DMS53 (cell line): ENCODE data around the gene LRRC7.

ENCODE experiments used
- DNase-seq: peaks from one replicate; lab custom pipeline; 2025; lab: John Stamatoyannopoulos, UW

LRRC7 gene

DNA sequence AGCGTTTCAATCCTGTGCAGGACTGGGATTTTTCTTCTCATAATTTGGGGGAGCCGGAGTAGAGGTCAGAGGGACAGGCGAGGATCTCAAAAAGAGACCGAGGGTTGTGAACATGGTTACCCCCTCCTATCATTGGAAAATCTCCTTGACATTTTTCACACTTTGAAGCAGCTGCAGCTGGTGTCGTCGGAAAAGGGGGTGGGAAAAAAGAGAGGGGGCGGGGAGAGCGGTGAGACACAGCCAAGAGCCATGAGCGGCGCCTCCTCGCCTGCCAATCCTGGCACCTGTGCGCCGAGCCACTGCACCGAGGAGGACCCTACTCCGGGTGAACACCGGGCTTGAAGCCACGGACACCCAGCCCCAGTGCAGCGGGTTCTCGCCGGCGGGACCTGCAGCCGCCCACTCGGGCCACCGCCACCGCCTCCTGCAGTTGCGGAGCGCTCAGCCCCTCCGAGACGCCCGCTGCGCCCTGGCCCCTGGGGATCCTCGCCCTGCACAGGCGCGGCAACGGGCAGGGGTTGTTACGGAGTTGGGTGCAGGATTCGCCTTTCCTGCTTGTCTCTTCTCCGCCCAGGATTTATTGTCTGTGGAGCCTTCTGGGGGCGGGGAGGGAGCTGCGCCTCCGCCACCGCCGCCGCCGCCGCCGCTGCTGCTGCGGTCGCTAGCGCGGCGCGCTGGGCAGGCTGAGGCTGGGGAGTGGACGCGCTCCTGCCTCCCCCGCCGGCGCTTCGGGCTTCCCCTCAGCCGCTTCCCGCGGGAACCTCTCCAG, at the start of gene LRRC7:
TSS of gene LRRC7 (plus strand) at position 271 of the 769 bp plus-strand sequence. CDS start 718 bp downstream, outside the sequence.
- DNase-seq = peak; percentile 94

DNA sequence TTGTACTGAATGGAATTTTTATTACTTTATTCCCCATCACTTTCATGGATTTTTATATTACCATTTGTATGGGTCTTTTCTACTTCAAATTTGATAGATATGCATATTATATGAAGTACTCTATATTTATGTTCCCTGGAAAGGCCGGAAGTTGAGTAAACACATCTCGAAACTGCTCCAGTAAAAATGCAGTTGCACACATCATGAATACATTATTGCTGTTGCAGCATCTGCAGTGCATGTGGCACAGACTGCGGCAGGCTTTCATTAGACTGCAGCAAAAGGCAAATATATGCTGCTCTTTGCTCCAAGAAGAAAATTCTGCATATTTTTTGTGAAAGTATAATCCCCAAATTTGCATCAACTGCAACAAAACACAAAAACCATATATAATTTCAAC, 48.7 kb upstream of the LRRC7 start:
- DNase-seq = no peak

DNA sequence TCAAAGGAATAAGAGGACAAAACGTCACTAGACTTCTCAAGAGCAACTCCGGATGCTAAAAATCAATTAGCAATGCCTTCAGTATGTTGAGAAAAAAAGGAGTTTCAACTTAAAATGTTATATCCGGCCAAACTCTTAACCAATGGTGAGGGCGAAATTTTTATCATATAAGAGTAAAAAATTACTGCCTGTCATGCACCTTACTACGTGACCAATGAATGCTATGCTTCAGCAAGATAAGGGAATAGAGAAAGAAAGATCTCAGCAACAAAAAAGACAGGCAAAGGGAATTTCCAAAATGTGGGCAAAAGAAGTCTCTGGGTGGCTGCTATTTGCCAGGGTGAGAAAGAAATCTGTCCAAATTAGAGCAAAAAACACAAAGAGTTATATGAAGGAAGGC, 47.4 kb upstream of the LRRC7 start:
- DNase-seq = no peak

DNA sequence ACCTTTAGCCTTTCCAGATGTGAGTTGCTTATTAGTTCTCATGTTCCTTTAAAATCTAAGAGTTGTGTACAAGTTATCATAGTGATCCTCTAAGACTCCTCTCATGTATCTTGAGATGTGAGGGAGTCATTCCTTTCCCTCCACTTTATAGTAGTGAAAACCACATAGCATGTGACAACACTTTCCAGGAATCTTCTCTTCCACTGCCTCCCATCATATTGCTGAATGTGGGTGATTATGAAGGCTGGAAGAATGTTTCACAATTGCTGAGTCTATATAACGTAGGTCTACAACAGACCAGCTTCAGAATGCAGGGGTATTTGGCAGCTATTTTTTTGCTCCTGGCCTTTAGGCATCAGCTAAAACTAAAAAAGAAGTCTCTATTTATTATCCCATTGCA, 44.7 kb upstream of the LRRC7 start:
- DNase-seq = no peak

DNA sequence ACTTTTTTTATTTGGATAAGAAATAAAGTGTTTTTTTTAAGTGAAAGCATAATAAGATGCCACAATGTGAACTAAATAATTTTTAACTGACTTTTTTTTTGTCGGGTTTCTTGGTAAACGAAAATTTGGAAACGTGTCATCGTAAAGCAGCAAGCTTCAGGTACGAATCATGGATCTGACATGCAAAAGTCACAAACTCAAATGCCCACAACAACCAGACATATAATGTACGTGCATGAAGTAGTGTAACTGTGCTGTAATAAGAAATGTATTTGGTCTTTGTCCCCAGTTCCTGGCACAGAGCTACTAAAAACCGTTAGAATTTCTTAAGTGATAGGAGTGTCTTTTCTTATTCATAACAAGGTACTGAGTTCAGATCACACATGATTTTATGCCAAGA, 44.3 kb upstream of the LRRC7 start:
- no peak for DNase-seq

DNA sequence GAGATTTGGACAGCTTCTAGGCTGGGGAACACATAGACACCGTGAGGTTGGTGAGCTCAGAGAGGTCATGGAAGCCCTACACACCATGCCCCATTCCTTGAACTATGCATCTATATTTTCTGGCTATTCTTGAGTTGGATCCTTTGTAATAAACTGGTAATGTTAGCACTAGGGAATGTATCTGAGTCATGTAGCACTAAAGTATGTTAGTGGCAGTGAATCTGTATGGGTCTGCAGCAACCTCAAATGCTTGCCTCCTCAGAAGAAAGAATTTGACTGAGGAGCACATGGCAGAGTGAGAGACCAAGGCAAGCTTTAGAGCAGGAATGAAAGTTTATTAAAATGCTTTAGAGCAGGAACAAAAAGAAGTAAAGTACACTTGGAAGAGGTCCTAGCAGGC, 43.7 kb upstream of the LRRC7 start:
- no peak for DNase-seq

DNA sequence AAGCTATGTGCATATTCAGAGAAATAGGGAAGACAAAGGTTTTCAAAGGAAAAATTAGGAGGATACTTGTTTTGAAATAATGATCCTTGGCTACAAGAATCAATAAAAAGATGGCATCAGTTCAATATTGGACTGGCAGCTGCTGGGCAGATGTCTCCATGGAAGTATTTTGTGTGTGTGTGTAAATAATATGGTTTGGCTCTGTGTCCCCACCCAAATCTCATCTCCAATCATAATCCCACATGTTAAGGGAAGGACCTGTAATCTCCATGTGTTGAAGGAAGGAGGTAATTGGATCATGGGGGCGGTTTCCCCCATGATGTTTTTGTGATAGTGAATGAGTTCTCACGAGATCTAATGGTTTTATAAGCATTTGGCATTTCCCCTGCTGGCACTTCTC, 40.4 kb upstream of the LRRC7 start:
- peak; percentile 37 for DNase-seq

DNA sequence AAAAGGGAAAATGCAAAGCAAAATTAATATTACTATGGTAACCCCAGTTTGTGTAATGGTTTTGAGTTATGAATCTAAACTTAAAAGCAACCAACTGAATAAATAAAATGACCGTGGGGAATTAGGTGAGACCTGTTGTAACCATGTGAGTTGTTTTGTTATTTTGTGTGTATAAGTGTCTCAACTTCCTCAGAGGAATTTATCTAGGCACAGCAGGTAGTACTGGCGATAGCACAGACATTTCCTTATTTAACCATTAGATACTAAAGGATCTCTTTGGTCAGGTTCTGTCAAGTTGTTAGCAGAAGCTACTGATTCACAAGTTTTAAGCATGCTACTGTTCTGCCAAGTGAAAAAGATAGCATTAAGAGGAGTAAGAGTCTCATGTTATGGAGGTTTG, 39.3 kb upstream of the LRRC7 start:
- DNase-seq = no peak

DNA sequence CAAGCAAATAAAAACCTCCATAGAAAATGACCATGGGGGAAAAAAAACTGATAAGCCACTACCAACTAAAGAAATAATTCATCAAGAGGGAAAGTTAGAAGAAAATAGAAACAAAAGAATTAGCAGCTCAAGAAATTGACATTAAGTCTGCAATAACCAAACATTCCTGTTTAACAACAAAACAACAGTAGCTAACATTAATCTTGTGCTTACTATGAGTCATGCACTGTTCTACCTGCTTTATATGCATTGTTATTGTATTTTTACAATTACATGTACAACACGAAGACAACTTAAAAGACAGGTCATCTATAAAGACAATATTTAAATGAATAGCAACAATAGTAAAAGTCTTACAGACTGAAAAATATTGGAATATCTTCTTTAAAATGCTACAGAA, 34.4 kb upstream of the LRRC7 start:
- DNase-seq = peak; percentile 22

DNA sequence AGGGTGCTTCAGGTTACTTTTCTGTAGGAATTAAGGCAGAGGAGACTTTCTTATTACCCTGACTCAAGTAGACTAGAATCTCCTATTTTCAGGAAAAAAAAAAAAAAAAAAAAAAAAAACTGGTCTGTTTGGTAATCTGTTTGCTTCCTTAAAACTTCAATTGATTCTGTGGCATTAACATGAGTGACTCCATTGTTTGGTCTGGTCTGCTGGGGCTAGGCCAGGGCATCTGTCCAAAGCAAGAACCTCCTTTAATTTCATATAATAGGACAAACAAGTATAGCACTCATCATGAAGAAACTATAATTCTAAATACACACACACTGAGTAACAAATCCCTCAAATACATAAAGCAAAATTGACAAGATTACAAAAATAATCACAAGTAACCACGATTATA, 32.9 kb upstream of the LRRC7 start:
- DNase-seq = no peak

DNA sequence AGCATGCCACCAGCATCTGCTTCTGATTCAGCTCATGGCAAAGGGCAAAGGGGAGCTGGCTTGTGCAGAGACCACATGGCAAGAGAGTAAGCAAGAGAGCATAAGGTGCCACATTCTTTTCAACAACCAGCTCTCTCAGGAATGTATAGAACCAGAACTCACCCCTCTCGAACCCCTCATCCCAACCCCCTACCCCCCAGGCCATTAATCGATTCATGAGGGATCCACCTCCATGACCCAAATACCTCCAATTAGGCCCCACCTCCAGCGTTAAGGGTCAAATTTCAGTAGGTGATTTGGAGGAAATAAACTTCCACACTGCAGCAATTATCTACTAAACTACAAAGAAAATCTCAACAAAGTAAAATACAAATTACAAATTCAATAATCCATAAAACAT, 32.2 kb upstream of the LRRC7 start:
- DNase-seq = no peak

DNA sequence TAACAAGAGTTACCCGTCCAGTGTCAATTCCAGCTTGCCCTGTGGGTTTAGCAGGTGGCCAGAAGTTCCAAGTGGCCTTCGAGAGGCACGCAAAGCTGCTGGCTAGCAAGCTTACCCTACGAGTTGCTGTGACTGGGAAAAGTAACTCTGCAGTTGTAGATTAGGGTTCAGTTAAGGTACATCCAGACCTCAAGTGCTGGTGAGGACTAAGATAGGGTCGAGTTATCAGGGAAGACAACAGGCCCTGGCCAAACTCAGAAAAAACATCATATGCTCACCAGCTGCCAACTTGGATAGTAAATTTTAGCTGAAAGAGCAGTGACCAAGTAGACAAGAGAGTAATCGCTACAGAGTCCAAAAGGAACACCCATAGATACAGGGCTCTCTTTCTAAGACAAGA, 27.7 kb upstream of the LRRC7 start:
- no peak for DNase-seq

DNA sequence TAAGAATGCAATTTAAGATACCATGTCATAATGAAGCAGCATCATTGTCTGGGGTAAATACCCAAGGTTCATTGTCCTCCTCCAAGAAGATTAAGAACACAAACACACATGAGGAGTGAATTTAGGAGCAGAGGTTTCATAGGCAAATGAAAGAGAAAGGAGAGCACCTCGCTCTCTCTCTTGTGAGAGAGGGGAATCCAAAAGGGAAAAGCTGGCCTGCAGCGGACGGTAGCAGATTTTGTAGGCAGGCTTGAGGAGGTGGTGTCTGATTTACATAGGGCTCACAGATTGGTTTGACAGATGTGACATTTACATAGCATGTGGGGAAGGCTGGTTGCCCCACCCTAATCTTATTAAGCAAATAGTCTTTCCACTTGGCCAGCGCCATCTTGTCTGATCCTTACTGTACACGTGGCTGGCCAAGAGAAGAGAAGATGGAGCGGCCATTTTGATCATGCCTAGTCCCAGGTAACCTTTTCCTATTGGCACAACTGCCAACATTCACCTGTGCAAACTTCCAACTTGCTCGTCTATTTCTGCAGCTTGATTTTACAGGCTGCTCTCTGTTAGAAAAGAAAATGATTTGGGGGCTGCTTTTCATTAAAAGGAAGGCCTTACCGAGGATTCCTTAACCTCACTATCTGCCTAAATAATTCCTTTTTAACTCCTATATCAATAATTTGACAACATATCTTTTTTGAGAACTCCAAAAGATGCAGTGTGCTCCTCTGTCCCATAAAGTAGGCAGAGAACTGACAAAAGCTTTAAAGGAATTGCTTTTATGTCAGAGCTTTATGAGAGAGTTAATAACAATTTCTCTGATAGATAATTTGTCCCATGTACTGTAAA, 16.0 kb upstream of the LRRC7 start:
- DNase-seq = no peak

DNA sequence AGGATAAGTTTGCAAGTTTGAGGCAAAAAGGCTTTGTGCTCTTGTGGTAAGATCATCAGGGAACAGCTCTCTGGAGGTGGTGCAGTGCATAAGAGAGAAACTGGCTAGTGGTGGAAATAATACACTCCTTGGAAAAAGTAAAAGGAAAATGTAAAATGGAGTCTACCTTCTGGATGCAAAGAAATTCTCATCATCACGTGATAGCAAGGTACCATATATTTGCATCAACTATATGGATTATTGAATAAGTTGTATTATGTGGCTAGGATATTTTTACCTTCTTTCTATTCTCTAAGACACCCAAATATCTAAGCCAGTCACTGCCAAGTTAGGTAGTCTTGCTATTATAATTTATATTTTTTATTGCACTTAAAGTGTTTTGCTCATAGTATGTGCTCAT, 14.0 kb upstream of the LRRC7 start:
- no peak for DNase-seq

DNA sequence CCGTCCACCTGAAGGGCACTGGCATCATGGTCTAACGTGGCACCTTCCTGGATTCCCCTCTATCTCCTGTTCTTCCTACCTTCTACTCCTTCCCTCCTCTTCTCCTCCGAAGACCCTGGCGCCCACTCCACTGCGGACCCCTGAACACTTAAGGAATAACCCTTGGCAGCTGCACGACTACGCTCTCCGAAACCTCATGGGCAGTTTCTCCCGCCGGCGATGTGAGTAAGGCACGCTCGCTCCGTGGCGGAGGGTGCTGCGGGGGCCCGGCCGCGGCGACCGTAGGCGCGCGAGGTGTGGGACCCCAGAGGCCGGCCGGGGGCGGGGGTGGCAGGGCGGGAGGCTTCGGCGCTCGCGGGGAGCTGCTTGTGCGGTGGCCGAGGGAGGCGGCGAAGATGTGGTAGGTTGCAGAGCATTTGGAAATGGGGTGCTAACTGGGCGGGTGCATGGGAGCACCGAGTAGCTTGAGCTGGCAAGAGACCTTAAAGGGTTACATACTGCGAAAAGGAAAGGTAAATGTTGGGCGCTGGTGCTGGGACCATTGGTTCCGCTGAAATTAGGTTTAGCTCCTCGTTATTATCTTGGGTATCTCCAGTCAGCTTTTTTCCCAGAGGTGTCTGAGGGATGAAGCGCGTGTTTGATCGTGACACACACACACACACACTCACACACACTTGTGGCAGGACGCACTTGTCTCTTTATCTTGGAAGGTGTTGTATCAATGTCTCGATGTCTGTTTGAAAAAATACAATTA, 876 bp downstream of the LRRC7 start:
- DNase-seq = peak; percentile 83

DNA sequence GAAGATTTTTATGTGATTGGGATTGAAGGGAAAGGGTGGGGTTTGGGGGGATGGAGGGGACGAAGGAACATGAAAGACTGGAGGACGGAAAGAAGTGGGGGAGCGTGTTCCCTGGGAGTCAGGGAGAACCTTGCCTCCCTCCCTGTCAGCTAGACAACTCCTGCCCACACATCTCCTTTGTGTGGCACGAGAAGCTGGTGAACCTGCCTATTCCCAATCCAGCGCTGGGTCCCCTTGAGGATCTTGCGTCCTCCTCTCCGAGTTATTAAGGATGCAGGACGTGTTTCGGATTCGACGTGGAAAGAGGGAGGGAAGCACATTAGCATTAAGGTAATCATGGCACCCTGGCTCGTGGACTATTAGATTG, 1.4 kb downstream of the LRRC7 start:
- peak; percentile 74 for DNase-seq

DNA sequence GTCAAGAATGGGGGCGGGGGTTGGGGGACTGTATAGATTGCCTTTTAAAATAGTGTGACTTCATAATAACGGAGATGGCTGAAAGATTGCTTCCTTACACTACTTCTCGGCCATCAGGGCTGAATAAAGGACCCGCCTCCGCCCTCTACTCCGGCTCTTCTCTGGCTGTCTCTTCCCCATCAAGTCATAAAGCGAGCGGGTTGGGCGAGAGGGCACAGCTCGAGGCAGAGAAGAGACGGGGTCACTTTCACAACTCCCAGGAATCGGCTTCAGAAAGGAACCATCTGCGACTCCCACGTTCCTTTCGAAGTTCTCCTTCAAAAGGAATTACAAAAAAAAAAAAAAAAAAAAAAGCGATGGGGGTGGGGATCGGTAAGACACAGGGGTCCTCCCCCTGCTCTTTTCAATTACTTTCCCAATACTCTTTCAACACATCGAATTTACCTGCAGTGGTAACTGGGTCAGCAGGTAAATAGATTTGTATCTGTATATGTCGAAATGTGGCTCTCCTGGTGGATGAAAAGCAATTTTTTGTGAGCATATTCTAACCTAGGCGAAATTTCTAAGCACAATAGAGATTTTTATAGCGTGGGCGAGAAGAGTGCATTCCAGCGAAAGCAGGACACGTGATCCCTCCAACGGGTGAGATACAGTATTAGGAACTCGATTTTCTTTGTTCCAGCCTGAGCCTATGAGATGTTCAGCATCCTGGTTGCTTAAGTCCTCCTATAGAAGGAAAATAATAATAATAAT, 2.0 kb downstream of the LRRC7 start:
- peak; percentile 80 for DNase-seq

DNA sequence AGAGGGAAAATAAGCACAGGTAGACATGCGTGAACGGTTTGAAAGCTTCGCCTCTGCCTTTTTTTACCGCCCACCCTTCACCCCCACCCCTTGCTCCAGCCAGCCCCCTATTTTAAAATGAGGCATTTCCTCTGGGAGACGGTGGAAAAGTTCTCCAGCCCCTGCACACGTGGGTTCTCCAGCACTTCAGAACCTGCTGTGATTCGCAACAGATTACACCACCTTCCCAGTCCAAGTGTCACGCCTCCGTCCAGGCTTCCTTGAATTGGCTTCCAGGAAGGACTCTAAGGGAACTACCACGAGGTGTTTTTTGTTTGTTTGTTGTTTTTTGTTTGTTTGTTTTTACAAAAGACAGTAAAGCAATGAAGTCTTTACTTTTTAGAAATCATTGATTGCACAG, 2.6 kb downstream of the LRRC7 start:
- peak; percentile 79 for DNase-seq

DNA sequence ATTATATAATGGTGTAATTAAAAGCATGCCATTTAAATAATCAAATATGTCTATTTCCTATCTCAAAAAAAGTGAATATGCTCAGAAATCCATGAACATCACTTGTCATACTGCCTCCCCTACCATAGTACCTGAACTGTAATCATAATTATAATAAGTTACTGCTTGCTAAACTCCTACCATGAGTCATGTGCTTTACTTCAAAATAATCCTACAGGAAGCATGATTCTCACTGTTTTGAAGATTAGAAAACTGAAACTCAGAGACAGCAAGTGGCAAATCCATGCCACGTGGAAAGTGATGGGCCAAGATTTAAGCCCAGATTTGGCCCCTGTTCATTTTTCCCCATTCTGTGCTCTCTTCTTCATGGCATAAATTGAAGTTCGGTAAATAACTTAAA, 5.2 kb downstream of the LRRC7 start:
- DNase-seq = no peak

DNA sequence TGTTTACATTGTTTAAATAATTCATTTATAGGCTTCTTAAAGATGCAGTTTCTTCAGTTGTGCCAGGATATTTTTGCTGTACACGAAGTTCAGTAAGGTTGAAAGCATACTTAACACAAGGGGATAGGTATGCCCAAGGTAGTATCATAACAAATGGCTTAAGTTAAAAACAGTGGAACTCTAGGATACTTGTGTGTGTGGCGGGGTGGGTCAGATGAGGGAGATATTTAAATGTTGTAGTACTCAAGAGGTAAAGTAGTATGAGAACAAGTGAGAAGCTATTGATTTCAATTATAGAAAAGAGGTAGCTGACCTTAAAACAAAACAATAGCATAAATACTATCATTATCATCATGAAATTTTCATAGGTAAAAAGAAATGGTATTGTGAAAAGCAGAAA, 6.2 kb downstream of the LRRC7 start:
- no peak for DNase-seq

DNA sequence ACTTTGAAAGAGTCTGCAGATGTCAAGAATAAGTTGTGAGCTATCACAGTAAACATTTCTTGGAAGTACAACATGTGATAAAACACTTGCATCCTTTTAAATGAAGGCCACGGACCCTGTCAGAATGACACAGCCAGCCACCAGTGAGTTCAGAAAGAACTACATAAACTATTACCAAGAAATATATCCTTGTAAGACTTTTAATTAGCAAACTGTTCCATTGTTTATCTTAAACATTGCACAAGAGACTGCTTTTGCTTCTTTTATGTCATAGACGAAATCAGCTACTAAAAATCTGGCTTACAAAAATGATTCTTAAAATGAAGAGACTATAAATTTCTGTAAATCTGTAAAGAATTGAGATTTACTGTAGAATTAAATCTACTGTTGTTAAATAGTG, 17.9 kb downstream of the LRRC7 start:
- no peak for DNase-seq

DNA sequence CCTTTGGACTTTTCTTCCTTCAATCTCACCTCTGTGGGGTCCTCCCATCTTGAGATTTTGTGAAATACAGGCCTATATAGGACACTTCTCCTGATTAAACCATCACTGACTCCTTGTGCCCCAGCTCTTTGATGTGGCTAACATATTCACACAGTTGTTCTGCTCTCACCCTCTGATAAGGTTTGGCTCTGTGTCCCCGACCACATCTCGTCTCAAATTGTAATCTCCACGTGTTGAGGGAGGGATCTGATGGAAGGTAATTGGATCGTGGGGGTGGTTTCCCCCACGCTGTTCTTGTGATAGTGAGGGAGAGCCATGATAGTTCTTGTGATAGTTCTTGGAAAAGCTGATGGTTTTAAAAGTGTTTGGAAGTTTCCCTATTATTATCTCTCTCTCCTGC, 19.7 kb downstream of the LRRC7 start:
- DNase-seq = no peak
